PFSK-1 (cell line): ENCODE measurements around the gene RRP9.

Source experiments
- POLR2AphosphoS5 ChIP-seq: IDR thresholded peaks from 2 replicates; pipeline ENCODE4 v1.6.1; 2012; ENCODE audit warnings: low read depth, mild to moderate bottlenecking, control low read depth, low read length, moderate library complexity
- REST ChIP-seq, 2 experiments: IDR thresholded peaks; 2 replicates each; pipeline versions ENCODE4 v1.6.1 to v1.8.0; 2011 to 2012; ENCODE audit warnings: low read depth in 2 of 2, low read length in 2 of 2, control low read depth in 1 of 2, inconsistent platforms in 1 of 2, mild to moderate bottlenecking in 1 of 2, moderate library complexity in 1 of 2; ENCODE audit not compliant: insufficient read depth in 1 of 2
- TAF1 ChIP-seq: IDR thresholded peaks from 2 replicates; pipeline ENCODE4 v1.6.1; 2012; ENCODE audit warnings: low read length, control low read depth, borderline replicate concordance; ENCODE audit not compliant: insufficient read depth

GRCh38 chr3:51954713-51955112 is 13.0 kb upstream of the RRP9 start:
- no peak for TF ChIP-seq TAF1
- TF ChIP-seq REST (IDR thresholded peaks at IDR 0.05; ENCODE audit: insufficient read depth in 1 of 2, low read depth in 2 of 2, low read length in 2 of 2): no peak
- TF ChIP-seq POLR2AphosphoS5: no peak
